HEK293 (cell line): ENCODE data around the gene TP63.

Experiments used
- AEBP2 ChIP-seq: fragments of 450-650 bp; formaldehyde crosslinking; IDR thresholded peaks from 2 replicates; pipeline ENCODE4 v1.5.1; 2016; ENCODE audit warnings: missing biosample characterization, missing genetic modification characterization, borderline replicate concordance
- BCL6B ChIP-seq: fragments of 450-650 bp; formaldehyde crosslinking; IDR thresholded peaks from 2 replicates; pipeline ENCODE4 v1.5.1; 2017; ENCODE audit warnings: missing biosample characterization, missing genetic modification characterization
- CTCF ChIP-seq: fragments of 450-650 bp; formaldehyde crosslinking; IDR thresholded peaks from 2 replicates; pipeline ENCODE4 v1.5.1; 2016; ENCODE audit warnings: missing biosample characterization, missing genetic modification characterization
- IKZF3 ChIP-seq: fragments of 450-650 bp; IDR thresholded peaks from 2 replicates; pipeline ENCODE4 v1.5.0; 2018; ENCODE audit warnings: missing biosample characterization, mild to moderate bottlenecking, missing genetic modification characterization, moderate library complexity
- PBX3 ChIP-seq: sonication (generic); formaldehyde crosslinking; IDR thresholded peaks from 2 replicates; pipeline ENCODE4 v1.8.1; 2022; ENCODE audit warnings: mild to moderate bottlenecking, moderate library complexity, missing genetic modification reagents
- SCRT1 ChIP-seq: fragments of 450-650 bp; formaldehyde crosslinking; IDR thresholded peaks from 2 replicates; pipeline ENCODE4 v1.5.1; 2016; ENCODE audit warnings: missing biosample characterization, missing genetic modification characterization, borderline replicate concordance
- ZBTB17 ChIP-seq: fragments of 450-650 bp; formaldehyde crosslinking; IDR thresholded peaks from 2 replicates; pipeline ENCODE4 v1.5.1; 2016; ENCODE audit warnings: missing biosample characterization, missing genetic modification characterization
- ZBTB7A ChIP-seq: fragments of 450-650 bp; formaldehyde crosslinking; IDR thresholded peaks from 2 replicates; pipeline ENCODE4 v1.5.1; 2016; ENCODE audit warnings: low read depth, missing biosample characterization, missing genetic modification characterization
- ZNF10 ChIP-seq: fragments of 450-650 bp; formaldehyde crosslinking; IDR thresholded peaks from 2 replicates; pipeline ENCODE4 v1.5.1; 2017; ENCODE audit warnings: missing biosample characterization, missing genetic modification characterization
- ZNF114 ChIP-seq: fragments of 450-650 bp; formaldehyde crosslinking; IDR thresholded peaks from 2 replicates; pipeline ENCODE4 v1.5.0; 2017; ENCODE audit warnings: missing biosample characterization, missing genetic modification characterization
- ZNF19 ChIP-seq: fragments of 450-650 bp; formaldehyde crosslinking; IDR thresholded peaks from 2 replicates; pipeline ENCODE4; 2016; ENCODE audit warnings: missing biosample characterization, missing genetic modification characterization, low read depth
- ZNF510 ChIP-seq: fragments of 450-650 bp; formaldehyde crosslinking; IDR thresholded peaks from 2 replicates; pipeline ENCODE4 v1.5.1; 2018; ENCODE audit warnings: mild to moderate bottlenecking, missing genetic modification characterization, missing biosample characterization; ENCODE audit not compliant: insufficient replicate concordance
- ZNF624 ChIP-seq: fragments of 450-650 bp; formaldehyde crosslinking; IDR thresholded peaks from 2 replicates; pipeline ENCODE4 v1.5.1; 2017; ENCODE audit warnings: missing biosample characterization, missing genetic modification characterization
- ZNF639 ChIP-seq: fragments of 450-650 bp; formaldehyde crosslinking; IDR thresholded peaks from 2 replicates; pipeline ENCODE4 v1.5.1; 2016; ENCODE audit warnings: missing biosample characterization, missing genetic modification characterization

- TF ChIP-seq PBX3 (CRISPR knock-in tag) (no peak), CTCF (no peak), ZBTB7A (tag by site-specific recombination) (no peak), BCL6B (tag by site-specific recombination) (no peak), ZNF10 (no peak), SCRT1 (tag by site-specific recombination) (no peak), AEBP2 (tag by site-specific recombination) (no peak), ZNF639 (no peak), IKZF3 (no peak), ZNF624 (tag by site-specific recombination) (no peak), ZNF19 (no peak), ZBTB17 (tag by site-specific recombination) (no peak), ZNF510 (no peak), ZNF114 (tag by site-specific recombination) (no peak)
These were observed 166.0 kb downstream of the TP63 start for GRCh38 chr3:189797103-189797750.
